ENCODE results near the gene HOXC4. TPM values are rescaled to one million over a fixed set of nuclear protein-coding genes. Genes with fewer than 3 reads are reported as not detected.
A peak's percentile ranks its signal among the peaks of the same experiment; 100 is the strongest.
"Not testable (repeated sequence)": the region's sequence is repeated elsewhere in the genome, so short reads cannot be mapped to it uniquely, and the experiment has no call there.

HOXC4 gene
- total RNA-seq, 1 experiment from 2014 or later = not detected

DNA sequence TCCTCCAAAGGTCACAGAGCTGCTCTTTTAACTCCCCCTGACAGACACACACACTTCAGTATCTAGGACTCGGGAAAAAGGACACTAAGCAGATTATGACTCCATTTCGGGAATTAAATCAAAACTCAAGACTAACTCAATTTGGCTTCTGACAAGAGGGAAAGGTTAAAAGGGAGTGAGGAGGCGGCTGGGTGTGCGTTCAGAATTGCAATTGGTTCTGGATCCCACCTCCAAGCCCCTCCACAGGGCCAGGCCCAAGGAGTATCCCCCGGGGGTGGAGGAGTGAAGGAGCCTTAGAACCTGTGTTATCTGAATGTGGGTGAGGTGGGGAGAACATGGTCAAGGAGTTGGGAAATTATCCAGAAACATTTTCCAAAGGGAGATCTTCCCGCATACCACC lies 35.8 kb downstream of the HOXC4 start:
- DNase-seq; H3K14ac ChIP-seq (ENCODE audit: insufficient read depth, low read length); H4K8ac ChIP-seq (replicated peaks; ENCODE audit: insufficient read length, low read depth, low read length); H3K27ac Mint-ChIP-seq; H3K56ac ChIP-seq (ENCODE audit: insufficient read length, low read depth, low read length); H2BK5ac ChIP-seq (ENCODE audit: insufficient read length, low read length); H3K23me2 ChIP-seq (ENCODE audit: insufficient read length, low read depth, low read length, poor library complexity, severe bottlenecking); H3K4me3 Mint-ChIP-seq; H3T11ph ChIP-seq (ENCODE audit: low read length); H2BK20ac ChIP-seq (ENCODE audit: low read depth, low read length, poor library complexity, severe bottlenecking); H3K27ac ChIP-seq (ENCODE audit: insufficient read length, low read depth, low read length); H4K5ac ChIP-seq (ENCODE audit: insufficient read length, low read depth, low read length); H3K9me3 Mint-ChIP-seq; H3K4me1 ChIP-seq (ENCODE audit: insufficient read depth, low read length); H4K91ac ChIP-seq (ENCODE audit: insufficient read length, low read depth, low read length); H3K79me1 ChIP-seq (ENCODE audit: insufficient read depth, low read depth, low read length, poor library complexity, severe bottlenecking); H3K9ac ChIP-seq (ENCODE audit: extremely low read depth, insufficient read length, low read length); H2AK5ac ChIP-seq (ENCODE audit: insufficient read length, low read length); H3K36me3 Mint-ChIP-seq (ENCODE audit: insufficient read depth in 1 of 3, low read depth in 3 of 3); H3K79me2 ChIP-seq (ENCODE audit: insufficient read depth, low read length); H2AFZ ChIP-seq (ENCODE audit: low read length); H3K9me3 ChIP-seq (ENCODE audit: control insufficient read depth, low read depth, low read length); H4K20me1 ChIP-seq (ENCODE audit: control insufficient read depth, insufficient read depth, insufficient read length); H2BK15ac ChIP-seq (ENCODE audit: low read depth, low read length); H3K4me2 ChIP-seq (ENCODE audit: insufficient read depth, insufficient read length, low read length); H3K4me1 Mint-ChIP-seq; H3K18ac ChIP-seq (ENCODE audit: insufficient read length, low read depth, low read length); H3K4ac ChIP-seq (ENCODE audit: low read depth, low read length); H3K23ac ChIP-seq (ENCODE audit: insufficient read length, low read depth, low read length); H2BK120ac ChIP-seq (ENCODE audit: low read depth, low read length, poor library complexity, severe bottlenecking); H2BK12ac ChIP-seq (ENCODE audit: insufficient read length, low read depth, low read length): not testable (repeated sequence)
- no CpG with 5 or more reads among the region's 6 CpGs for WGBS (ENCODE audit: extremely low coverage, insufficient read length, low lambda C conversion rate)
- peaks cover 65% of the 10 kb centered on the region for H3K27me3 ChIP-seq (ENCODE audit: insufficient read depth, low read length)
- H3K27me3 Mint-ChIP-seq (ENCODE audit: low read depth) = peaks cover 100% of the 10 kb centered on the region

DNA sequence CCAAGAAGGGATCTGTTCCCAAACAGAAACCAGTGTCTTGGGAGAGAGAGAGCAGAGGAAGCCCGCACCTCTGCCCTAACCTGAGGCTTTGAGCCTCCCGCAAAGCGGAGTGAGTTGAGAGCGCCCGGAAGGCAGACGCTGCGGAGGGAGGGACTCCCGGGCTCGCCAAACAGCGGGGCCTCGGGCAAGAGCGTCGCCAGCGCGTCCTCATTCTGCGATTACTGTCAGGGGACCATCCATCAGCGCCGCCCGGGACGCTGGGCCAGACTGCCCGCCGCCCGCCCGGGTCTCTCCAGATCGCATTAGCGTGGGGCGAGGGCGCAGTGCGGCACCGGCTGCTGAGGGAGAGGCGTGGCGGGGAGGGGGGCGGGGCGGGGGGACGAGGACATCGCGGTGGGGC lies 36.7 kb downstream of the HOXC4 start:
- H3K27ac Mint-ChIP-seq; H4K20me1 ChIP-seq (ENCODE audit: control insufficient read depth, insufficient read depth, insufficient read length); H4K91ac ChIP-seq (ENCODE audit: insufficient read length, low read depth, low read length); H3K56ac ChIP-seq (ENCODE audit: insufficient read length, low read depth, low read length); H3K23me2 ChIP-seq (ENCODE audit: insufficient read length, low read depth, low read length, poor library complexity, severe bottlenecking); H3K18ac ChIP-seq (ENCODE audit: insufficient read length, low read depth, low read length); H3K27ac ChIP-seq (ENCODE audit: insufficient read length, low read depth, low read length); H3K9me3 ChIP-seq (ENCODE audit: control insufficient read depth, low read depth, low read length); H2BK20ac ChIP-seq (ENCODE audit: low read depth, low read length, poor library complexity, severe bottlenecking); H3K4me2 ChIP-seq (ENCODE audit: insufficient read depth, insufficient read length, low read length); H3K79me2 ChIP-seq (ENCODE audit: insufficient read depth, low read length); H3K14ac ChIP-seq (ENCODE audit: insufficient read depth, low read length); H3K23ac ChIP-seq (ENCODE audit: insufficient read length, low read depth, low read length); H3K79me1 ChIP-seq (ENCODE audit: insufficient read depth, low read depth, low read length, poor library complexity, severe bottlenecking); H3K9me3 Mint-ChIP-seq; H2BK15ac ChIP-seq (ENCODE audit: low read depth, low read length); H2BK120ac ChIP-seq (ENCODE audit: low read depth, low read length, poor library complexity, severe bottlenecking); H2BK12ac ChIP-seq (ENCODE audit: insufficient read length, low read depth, low read length); H3K9ac ChIP-seq (ENCODE audit: extremely low read depth, insufficient read length, low read length); H4K5ac ChIP-seq (ENCODE audit: insufficient read length, low read depth, low read length); H2AK5ac ChIP-seq (ENCODE audit: insufficient read length, low read length); H3K36me3 Mint-ChIP-seq (ENCODE audit: insufficient read depth in 1 of 3, low read depth in 3 of 3); H3K4me1 Mint-ChIP-seq; H3T11ph ChIP-seq (ENCODE audit: low read length); H2BK5ac ChIP-seq (ENCODE audit: insufficient read length, low read length); H4K8ac ChIP-seq (replicated peaks; ENCODE audit: insufficient read length, low read depth, low read length); H3K4ac ChIP-seq (ENCODE audit: low read depth, low read length); H2AFZ ChIP-seq (ENCODE audit: low read length); H3K4me1 ChIP-seq (ENCODE audit: insufficient read depth, low read length): not testable (repeated sequence)
- peaks cover 100% of the 10 kb centered on the region for H3K27me3 Mint-ChIP-seq (ENCODE audit: low read depth)
- H3K27me3 ChIP-seq (ENCODE audit: insufficient read depth, low read length) = peaks cover 57% of the 10 kb centered on the region
- no CpG with 5 or more reads among the region's 37 CpGs for WGBS (ENCODE audit: extremely low coverage, insufficient read length, low lambda C conversion rate)
- peak overlapping the region; percentile 36 to 74; a peak in 4 of 5 replicates for H3K4me3 Mint-ChIP-seq
- DNase-seq = peak; percentile 51

Data from H9 (cell line).